Measurements from ENCODE around the gene AMT.

Gene AMT

GRCh38 chr3:49465270-49466034, 43.2 kb upstream of the AMT start:
- no peak for DNase-seq (ENCODE audit: low spot score)
- no peak overlapping the region for H3K4me3 ChIP-seq
- peak overlapping the region; percentile 42 to 67 for H3K27ac ChIP-seq
- TF ChIP-seq CTCF (IDR thresholded peaks at IDR 0.05): no peak

GRCh38 chr3:49462222-49462621, 39.9 kb upstream of the AMT start:
- DNase-seq (ENCODE audit: low spot score): no peak
- no peak overlapping the region for H3K27ac ChIP-seq
- no peak for TF ChIP-seq CTCF (IDR thresholded peaks at IDR 0.05)
- no peak overlapping the region for H3K4me3 ChIP-seq

GRCh38 chr3:49461443-49462171, 39.3 kb upstream of the AMT start:
- TF ChIP-seq CTCF (IDR thresholded peaks at IDR 0.05): no peak
- no peak overlapping the region for H3K4me3 ChIP-seq

GRCh38 chr3:49460956-49461355, 38.7 kb upstream of the AMT start:
- H3K27ac ChIP-seq: peak overlapping the region in 1 of 2 donors; percentile 59
- DNase-seq (ENCODE audit: low spot score): no peak
- TF ChIP-seq CTCF (IDR thresholded peaks at IDR 0.05): no peak
- H3K4me3 ChIP-seq: no peak overlapping the region

More at GRCh38 chr3:49461443-49462171, 39.3 kb upstream of the AMT start:
- DNase-seq (ENCODE audit: low spot score): no peak
- H3K27ac ChIP-seq: peak overlapping the region; percentile 24 to 59

- DNase-seq (ENCODE audit: low spot score): no peak
- H3K27ac ChIP-seq: peak overlapping the region in 1 of 2 donors; percentile 59
- no peak overlapping the region for H3K4me3 ChIP-seq
- TF ChIP-seq CTCF (IDR thresholded peaks at IDR 0.05): no peak
These were observed 38.1 kb upstream of the AMT start for GRCh38 chr3:49460188-49460890.

GRCh38 chr3:49456466-49456865, 34.2 kb upstream of the AMT start:
- no peak overlapping the region for H3K4me3 ChIP-seq
- DNase-seq (ENCODE audit: low spot score): no peak
- TF ChIP-seq CTCF (IDR thresholded peaks at IDR 0.05): no peak
- H3K27ac ChIP-seq: no peak overlapping the region
